Bone marrow (tissue), 2 donors: ENCODE measurements around the gene RBBP8NL.

Experiments
- DNase-seq, 2 donors: peaks; one replicate each; lab custom pipeline; 2025; lab: John Stamatoyannopoulos, UW

Gene RBBP8NL

DNA sequence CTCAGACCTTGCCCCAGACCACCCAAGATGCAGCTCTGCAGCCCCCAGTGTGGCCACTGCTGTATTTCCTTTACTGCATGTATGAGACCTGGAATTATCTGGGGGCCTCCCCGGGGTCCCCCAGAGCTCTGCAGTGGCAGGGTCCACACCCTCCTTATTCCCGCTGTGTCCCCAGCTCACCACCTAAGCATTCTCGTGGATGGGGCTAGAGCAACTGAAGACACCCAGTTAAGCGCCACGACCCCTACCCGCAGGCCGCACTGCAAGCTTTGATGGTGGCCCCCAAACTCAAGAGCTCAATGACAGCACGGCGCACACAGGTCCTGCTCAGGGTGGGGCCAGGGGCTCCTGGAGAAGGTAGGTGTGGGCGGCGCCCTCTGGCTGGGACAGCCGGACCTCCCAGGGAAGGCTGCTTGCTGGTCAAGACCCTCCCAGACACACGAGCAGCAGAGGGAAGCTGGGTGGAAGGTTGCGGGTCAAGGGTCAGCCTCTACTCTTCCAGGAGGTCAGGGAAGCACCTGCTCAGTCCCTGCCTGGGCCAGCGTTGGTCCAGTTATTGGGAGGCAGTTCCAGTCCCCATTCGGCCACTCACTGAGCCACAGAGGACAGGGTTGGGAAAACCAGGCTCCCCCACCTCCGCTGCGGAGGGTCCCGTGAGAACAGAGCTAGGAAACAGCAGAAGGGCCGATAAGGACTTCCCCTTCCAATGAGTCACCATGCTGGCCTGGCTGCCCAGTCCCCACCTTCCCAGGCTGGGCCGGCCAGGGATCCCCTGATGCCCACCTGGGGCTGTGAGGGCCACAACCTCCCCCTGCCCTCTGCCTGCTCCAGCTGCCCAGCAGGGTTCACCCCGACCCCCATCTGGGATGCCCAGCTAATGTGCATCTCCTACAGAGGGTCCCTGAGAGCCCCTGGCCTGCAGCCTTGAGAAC, 63.2 kb downstream of the RBBP8NL start:
- no peak for DNase-seq

GRCh38 chr20:62362991-62363919, 64.1 kb downstream of the RBBP8NL start:
- no peak for DNase-seq

DNA sequence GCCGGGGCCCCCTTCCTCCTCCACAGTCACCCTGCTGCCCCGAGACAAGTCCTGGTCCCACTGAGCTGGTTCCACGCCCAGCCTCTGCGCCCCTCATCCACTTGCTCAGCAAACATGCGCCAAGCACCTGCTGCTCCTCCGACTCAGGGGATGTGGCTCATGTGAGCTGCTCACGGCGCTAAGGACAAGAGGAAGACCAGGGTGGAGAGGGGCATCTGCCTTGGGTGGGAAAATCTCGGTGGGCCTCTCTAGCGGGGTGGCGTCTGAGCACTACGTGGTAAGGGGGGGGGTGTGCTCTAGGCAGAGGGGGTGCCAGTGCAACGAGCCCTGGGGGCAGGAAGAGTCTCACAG, 64.8 kb downstream of the RBBP8NL start:
- DNase-seq, result no peak

GRCh38 chr20:62361799-62362589, 65.3 kb downstream of the RBBP8NL start:
- no peak for DNase-seq

GRCh38 chr20:62360854-62361798, 66.2 kb downstream of the RBBP8NL start:
- no peak for DNase-seq
